HL-60 (cell line): Measurements from ENCODE around the gene ARHGAP25.

Source experiments
- GABPA ChIP-seq: IDR thresholded peaks from 2 replicates; pipeline ENCODE4 v1.6.1; 2012; ENCODE audit warnings: low read depth
- POLR2AphosphoS5 ChIP-seq: IDR thresholded peaks from 2 replicates; pipeline ENCODE4 v1.6.1; 2012; ENCODE audit warnings: low read depth
- TF ChIP-seq, protein P1 (sequence below): IDR thresholded peaks from one replicate; pipeline ENCODE4 v1.5.1; 2011; ENCODE audit warnings: low read length, control low read depth, inconsistent platforms; ENCODE audit not compliant: insufficient read depth
- TF ChIP-seq, protein P2 (sequence below): IDR thresholded peaks from 2 replicates; pipeline ENCODE4 v1.6.1; 2012; ENCODE audit warnings: low read depth; ENCODE audit not compliant: insufficient replicate concordance

DNA sequence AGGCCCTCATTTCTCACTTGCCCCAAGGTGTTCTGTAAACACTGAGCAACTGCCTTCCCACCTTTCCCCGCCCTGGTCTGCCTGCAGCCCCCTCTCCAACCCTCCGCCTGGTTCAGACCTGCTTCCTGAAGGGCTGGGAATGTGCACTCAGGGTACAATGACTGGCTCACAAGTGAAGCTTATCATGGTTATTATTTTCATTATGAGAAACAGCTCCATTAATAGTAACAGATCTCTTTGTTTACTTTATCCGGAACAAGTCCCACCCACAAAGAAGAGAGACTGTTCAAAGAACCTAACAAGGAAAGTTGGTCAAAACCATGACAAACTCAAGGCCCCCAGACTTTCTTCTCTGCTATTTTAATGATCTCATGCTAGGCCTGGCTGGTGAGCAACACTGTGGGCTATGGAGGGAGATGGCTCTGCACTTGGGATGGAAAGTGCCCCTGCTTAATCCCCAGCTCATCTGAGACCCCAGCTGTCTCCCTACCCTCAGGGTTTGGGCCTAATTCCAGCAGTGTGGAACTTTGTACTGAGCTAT is 36.7 kb downstream of the ARHGAP25 start:
- TF ChIP-seq, protein P1, sequence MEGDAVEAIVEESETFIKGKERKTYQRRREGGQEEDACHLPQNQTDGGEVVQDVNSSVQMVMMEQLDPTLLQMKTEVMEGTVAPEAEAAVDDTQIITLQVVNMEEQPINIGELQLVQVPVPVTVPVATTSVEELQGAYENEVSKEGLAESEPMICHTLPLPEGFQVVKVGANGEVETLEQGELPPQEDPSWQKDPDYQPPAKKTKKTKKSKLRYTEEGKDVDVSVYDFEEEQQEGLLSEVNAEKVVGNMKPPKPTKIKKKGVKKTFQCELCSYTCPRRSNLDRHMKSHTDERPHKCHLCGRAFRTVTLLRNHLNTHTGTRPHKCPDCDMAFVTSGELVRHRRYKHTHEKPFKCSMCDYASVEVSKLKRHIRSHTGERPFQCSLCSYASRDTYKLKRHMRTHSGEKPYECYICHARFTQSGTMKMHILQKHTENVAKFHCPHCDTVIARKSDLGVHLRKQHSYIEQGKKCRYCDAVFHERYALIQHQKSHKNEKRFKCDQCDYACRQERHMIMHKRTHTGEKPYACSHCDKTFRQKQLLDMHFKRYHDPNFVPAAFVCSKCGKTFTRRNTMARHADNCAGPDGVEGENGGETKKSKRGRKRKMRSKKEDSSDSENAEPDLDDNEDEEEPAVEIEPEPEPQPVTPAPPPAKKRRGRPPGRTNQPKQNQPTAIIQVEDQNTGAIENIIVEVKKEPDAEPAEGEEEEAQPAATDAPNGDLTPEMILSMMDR, result no peak
- TF ChIP-seq POLR2AphosphoS5, result no peak
- no peak for TF ChIP-seq GABPA
- TF ChIP-seq, protein P2, sequence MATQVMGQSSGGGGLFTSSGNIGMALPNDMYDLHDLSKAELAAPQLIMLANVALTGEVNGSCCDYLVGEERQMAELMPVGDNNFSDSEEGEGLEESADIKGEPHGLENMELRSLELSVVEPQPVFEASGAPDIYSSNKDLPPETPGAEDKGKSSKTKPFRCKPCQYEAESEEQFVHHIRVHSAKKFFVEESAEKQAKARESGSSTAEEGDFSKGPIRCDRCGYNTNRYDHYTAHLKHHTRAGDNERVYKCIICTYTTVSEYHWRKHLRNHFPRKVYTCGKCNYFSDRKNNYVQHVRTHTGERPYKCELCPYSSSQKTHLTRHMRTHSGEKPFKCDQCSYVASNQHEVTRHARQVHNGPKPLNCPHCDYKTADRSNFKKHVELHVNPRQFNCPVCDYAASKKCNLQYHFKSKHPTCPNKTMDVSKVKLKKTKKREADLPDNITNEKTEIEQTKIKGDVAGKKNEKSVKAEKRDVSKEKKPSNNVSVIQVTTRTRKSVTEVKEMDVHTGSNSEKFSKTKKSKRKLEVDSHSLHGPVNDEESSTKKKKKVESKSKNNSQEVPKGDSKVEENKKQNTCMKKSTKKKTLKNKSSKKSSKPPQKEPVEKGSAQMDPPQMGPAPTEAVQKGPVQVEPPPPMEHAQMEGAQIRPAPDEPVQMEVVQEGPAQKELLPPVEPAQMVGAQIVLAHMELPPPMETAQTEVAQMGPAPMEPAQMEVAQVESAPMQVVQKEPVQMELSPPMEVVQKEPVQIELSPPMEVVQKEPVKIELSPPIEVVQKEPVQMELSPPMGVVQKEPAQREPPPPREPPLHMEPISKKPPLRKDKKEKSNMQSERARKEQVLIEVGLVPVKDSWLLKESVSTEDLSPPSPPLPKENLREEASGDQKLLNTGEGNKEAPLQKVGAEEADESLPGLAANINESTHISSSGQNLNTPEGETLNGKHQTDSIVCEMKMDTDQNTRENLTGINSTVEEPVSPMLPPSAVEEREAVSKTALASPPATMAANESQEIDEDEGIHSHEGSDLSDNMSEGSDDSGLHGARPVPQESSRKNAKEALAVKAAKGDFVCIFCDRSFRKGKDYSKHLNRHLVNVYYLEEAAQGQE, result no peak
